ENCODE results near the gene SLCO3A1. TPM values are rescaled to one million over a fixed set of nuclear protein-coding genes. Genes with fewer than 3 reads are reported as not detected.

SLCO3A1 gene
- total RNA-seq, 1 donor = 5.4 TPM

DNA sequence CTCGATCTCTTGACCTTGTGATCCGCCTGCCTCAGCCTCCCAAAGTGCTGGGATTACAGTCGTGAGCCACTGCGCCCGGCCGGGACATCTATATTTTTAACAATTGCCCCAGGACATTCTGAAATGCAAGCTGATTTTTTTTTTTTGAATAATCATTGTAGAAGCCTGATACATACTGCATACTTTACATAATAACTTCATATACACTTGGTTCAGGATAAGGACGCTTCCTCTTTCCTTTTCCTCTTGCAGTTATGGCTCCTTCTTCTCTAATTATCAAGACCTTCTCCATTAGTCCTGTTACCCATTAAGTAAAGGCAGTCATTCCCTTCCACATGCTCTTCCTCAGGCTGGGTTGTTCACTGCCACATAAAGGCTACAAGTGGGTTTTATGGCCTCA is 58.3 kb downstream of the SLCO3A1 start:
- Histone ChIP-seq H3K27me3 (ENCODE audit: insufficient read depth, low read length) (no peaks in the 10 kb centered on the region), H3K36me3 (ENCODE audit: insufficient read depth, low read length) (no peaks in the 10 kb centered on the region), H3K27ac (ENCODE audit: low read depth, low read length) (no peak overlapping the region), H3K79me2 (ENCODE audit: insufficient read depth, low read length) (no peaks in the 10 kb centered on the region), H3K4me3 (ENCODE audit: insufficient read depth, low read length) (no peak overlapping the region), H3K9me3 (ENCODE audit: low read depth, low read length) (no peaks in the 10 kb centered on the region), H3K4me2 (ENCODE audit: insufficient read depth, low read length) (no peak overlapping the region), H4K20me1 (ENCODE audit: insufficient read depth, low read length) (no peaks in the 10 kb centered on the region), H3K4me1 (ENCODE audit: insufficient read depth, low read length) (peaks cover 5% of the 10 kb centered on the region), H2AFZ (ENCODE audit: low read length) (no peak overlapping the region)
- DNase-seq (ENCODE audit: insufficient read length, low spot score, missing footprints) = no peak
- TF ChIP-seq CTCF (IDR thresholded peaks at IDR 0.05; ENCODE audit: extremely low read depth, low read depth, low read length) = no peak

DNA sequence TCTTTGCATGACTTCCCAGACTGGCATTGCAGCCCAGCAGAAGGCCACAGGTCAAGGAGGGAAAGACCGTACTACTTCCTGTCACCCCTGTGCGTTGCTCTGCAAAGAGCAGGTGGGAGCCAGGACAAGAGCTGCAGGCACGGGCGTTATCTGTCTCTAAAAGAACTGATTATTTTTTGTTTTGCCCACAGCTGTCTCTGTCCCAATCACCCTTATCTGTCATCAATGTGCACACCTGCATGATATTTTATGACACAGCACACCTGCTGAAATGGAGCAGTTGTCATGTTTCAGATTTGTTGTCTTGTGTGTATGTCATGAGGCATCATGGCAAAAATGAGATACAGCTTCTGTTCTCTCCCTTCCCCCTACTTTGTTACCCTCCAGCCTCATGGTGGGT is 58.8 kb downstream of the SLCO3A1 start:
- Histone ChIP-seq H3K27me3 (ENCODE audit: insufficient read depth, low read length) (no peaks in the 10 kb centered on the region), H3K4me1 (ENCODE audit: insufficient read depth, low read length) (peaks cover 5% of the 10 kb centered on the region), H3K9me3 (ENCODE audit: low read depth, low read length) (no peaks in the 10 kb centered on the region), H3K27ac (ENCODE audit: low read depth, low read length) (no peak overlapping the region), H2AFZ (ENCODE audit: low read length) (no peak overlapping the region), H4K20me1 (ENCODE audit: insufficient read depth, low read length) (no peaks in the 10 kb centered on the region), H3K4me3 (ENCODE audit: insufficient read depth, low read length) (no peak overlapping the region), H3K79me2 (ENCODE audit: insufficient read depth, low read length) (no peaks in the 10 kb centered on the region), H3K4me2 (ENCODE audit: insufficient read depth, low read length) (no peak overlapping the region), H3K36me3 (ENCODE audit: insufficient read depth, low read length) (no peaks in the 10 kb centered on the region)
- no peak for TF ChIP-seq CTCF (IDR thresholded peaks at IDR 0.05; ENCODE audit: extremely low read depth, low read depth, low read length)
- DNase-seq (ENCODE audit: insufficient read length, low spot score, missing footprints) = peak; percentile 67

- H3K27ac ChIP-seq (ENCODE audit: low read depth, low read length) = no peak overlapping the region
- no peak overlapping the region for H2AFZ ChIP-seq (ENCODE audit: low read length)
- H4K20me1 ChIP-seq (ENCODE audit: insufficient read depth, low read length) = no peaks in the 10 kb centered on the region
- no peaks in the 10 kb centered on the region for H3K9me3 ChIP-seq (ENCODE audit: low read depth, low read length)
- DNase-seq (ENCODE audit: insufficient read length, low spot score, missing footprints) = no peak
- no peaks in the 10 kb centered on the region for H3K27me3 ChIP-seq (ENCODE audit: insufficient read depth, low read length)
- no peaks in the 10 kb centered on the region for H3K36me3 ChIP-seq (ENCODE audit: insufficient read depth, low read length)
- no peak overlapping the region for H3K4me2 ChIP-seq (ENCODE audit: insufficient read depth, low read length)
- no peaks in the 10 kb centered on the region for H3K4me1 ChIP-seq (ENCODE audit: insufficient read depth, low read length)
- H3K79me2 ChIP-seq (ENCODE audit: insufficient read depth, low read length) = no peaks in the 10 kb centered on the region
- TF ChIP-seq CTCF (IDR thresholded peaks at IDR 0.05; ENCODE audit: extremely low read depth, low read depth, low read length) = no peak
- no peak overlapping the region for H3K4me3 ChIP-seq (ENCODE audit: insufficient read depth, low read length)
Observed at GRCh38 chr15:91913560-91913959, 60.1 kb downstream of the SLCO3A1 start.

DNA sequence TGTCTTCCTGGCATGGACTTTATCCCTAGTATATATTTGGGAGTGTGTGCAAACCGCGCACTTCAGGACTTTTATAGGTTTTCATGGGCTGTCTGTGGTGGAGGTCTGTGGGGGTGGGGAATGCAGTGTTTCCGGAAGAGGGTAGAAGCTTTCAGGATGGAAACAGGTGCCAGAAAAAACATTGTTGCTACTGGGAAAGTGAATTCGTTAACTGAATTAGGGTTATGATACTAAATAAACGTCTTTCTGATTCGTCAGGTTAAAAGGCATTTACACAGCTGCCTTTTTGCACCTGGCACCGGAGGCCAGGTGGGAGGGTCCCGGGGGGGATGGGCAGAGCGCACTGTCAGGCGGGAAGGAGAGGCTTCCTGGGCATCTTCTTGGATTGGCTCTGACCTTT is 62.1 kb downstream of the SLCO3A1 start:
- peaks cover 2% of the 10 kb centered on the region for H3K79me2 ChIP-seq (ENCODE audit: insufficient read depth, low read length)
- H3K4me3 ChIP-seq (ENCODE audit: insufficient read depth, low read length) = no peak overlapping the region
- H3K36me3 ChIP-seq (ENCODE audit: insufficient read depth, low read length) = no peaks in the 10 kb centered on the region
- DNase-seq (ENCODE audit: insufficient read length, low spot score, missing footprints) = peak; percentile 83
- H2AFZ ChIP-seq (ENCODE audit: low read length) = no peak overlapping the region
- no peaks in the 10 kb centered on the region for H4K20me1 ChIP-seq (ENCODE audit: insufficient read depth, low read length)
- H3K9me3 ChIP-seq (ENCODE audit: low read depth, low read length) = no peaks in the 10 kb centered on the region
- H3K27me3 ChIP-seq (ENCODE audit: insufficient read depth, low read length) = no peaks in the 10 kb centered on the region
- H3K4me1 ChIP-seq (ENCODE audit: insufficient read depth, low read length) = no peaks in the 10 kb centered on the region
- no peak for TF ChIP-seq CTCF (IDR thresholded peaks at IDR 0.05; ENCODE audit: extremely low read depth, low read depth, low read length)
- no peak overlapping the region for H3K4me2 ChIP-seq (ENCODE audit: insufficient read depth, low read length)
- H3K27ac ChIP-seq (ENCODE audit: low read depth, low read length) = no peak overlapping the region
